Measurements from ENCODE around the gene SMCO3. TPM values are rescaled to one million over a fixed set of nuclear protein-coding genes. Genes with fewer than 3 reads are reported as not detected.

Gene SMCO3
- total RNA-seq, 4 donors from 2014 or later, result 1.2 to 10.5 (median 6.2) TPM

- Histone ChIP-seq H3K4me1 (peaks cover 0 to 14% (median 0%) of the 10 kb centered on the region in 4 donors), H3K36me3 (peaks cover 0 to 52% (median 12%) of the 10 kb centered on the region in 3 donors)
- no peak for DNase-seq (ENCODE audit: low spot score in 2 of 2)
Measured at GRCh38 chr12:14784471-14784870, 29.5 kb downstream of the SMCO3 start.

GRCh38 chr12:14782756-14783155 is 31.2 kb downstream of the SMCO3 start:
- H3K36me3 ChIP-seq, result peaks cover 0 to 35% (median 0%) of the 10 kb centered on the region in 3 donors
- no peak for TF ChIP-seq POLR2A (IDR thresholded peaks at IDR 0.05)
- TF ChIP-seq EP300 (IDR thresholded peaks at IDR 0.05), result no peak
- H3K27me3 ChIP-seq, result no peaks in the 10 kb centered on the region
- DNase-seq (ENCODE audit: low spot score in 2 of 2), result no peak
- H3K27ac ChIP-seq, result no peak overlapping the region
- H3K4me3 ChIP-seq, result no peak overlapping the region
- H3K9me3 ChIP-seq, result no peaks in the 10 kb centered on the region
- peaks cover 0 to 21% (median 0%) of the 10 kb centered on the region in 4 donors for H3K4me1 ChIP-seq

More at GRCh38 chr12:14784471-14784870, 29.5 kb downstream of the SMCO3 start:
- no peak overlapping the region for H3K4me3 ChIP-seq
- no peak overlapping the region for H3K27ac ChIP-seq
- 81 to 83% methylated on average over 2 of the region's 2 CpGs for WGBS, 2 donors
- no peaks in the 10 kb centered on the region for H3K27me3 ChIP-seq
- H3K9me3 ChIP-seq, result no peaks in the 10 kb centered on the region
- TF ChIP-seq POLR2A (IDR thresholded peaks at IDR 0.05), result no peak
- TF ChIP-seq CTCF (IDR thresholded peaks at IDR 0.05), result no peak
- TF ChIP-seq EP300 (IDR thresholded peaks at IDR 0.05), result no peak

GRCh38 chr12:14781563-14781962 is 32.4 kb downstream of the SMCO3 start:
- no peak for DNase-seq (ENCODE audit: low spot score in 2 of 2)
- TF ChIP-seq CTCF (IDR thresholded peaks at IDR 0.05), result no peak
- no peak for TF ChIP-seq POLR2A (IDR thresholded peaks at IDR 0.05)
- 74 to 83% methylated on average over 2 of the region's 2 CpGs for WGBS, 2 donors
- H3K4me1 ChIP-seq, result peaks cover 0 to 33% (median 0%) of the 10 kb centered on the region in 4 donors
- no peak overlapping the region for H3K27ac ChIP-seq
- peaks cover 0 to 23% (median 0%) of the 10 kb centered on the region in 3 donors for H3K36me3 ChIP-seq
- no peaks in the 10 kb centered on the region for H3K9me3 ChIP-seq
- no peak overlapping the region for H3K4me3 ChIP-seq
- no peaks in the 10 kb centered on the region for H3K27me3 ChIP-seq

GRCh38 chr12:14780859-14781258 is 33.1 kb downstream of the SMCO3 start:
- peak overlapping the region in 2 of 4 donors; percentile 26 to 35 for H3K27ac ChIP-seq
- peak overlapping the region in 1 of 4 donors; percentile 20 for H3K4me3 ChIP-seq
- no peaks in the 10 kb centered on the region for H3K9me3 ChIP-seq
- no peak for DNase-seq (ENCODE audit: low spot score in 2 of 2)
- 78 to 92% methylated on average over 3 of the region's 3 CpGs for WGBS, 2 donors
- no peak for TF ChIP-seq EP300 (IDR thresholded peaks at IDR 0.05)
- no peak for TF ChIP-seq CTCF (IDR thresholded peaks at IDR 0.05)
- no peak for TF ChIP-seq POLR2A (IDR thresholded peaks at IDR 0.05)
- H3K4me1 ChIP-seq, result peaks cover 0 to 40% (median 3%) of the 10 kb centered on the region in 4 donors
- H3K27me3 ChIP-seq, result no peaks in the 10 kb centered on the region
- H3K36me3 ChIP-seq, result peaks cover 0 to 17% (median 0%) of the 10 kb centered on the region in 3 donors

GRCh38 chr12:14779834-14780233 is 34.1 kb downstream of the SMCO3 start:
- Histone ChIP-seq H3K9me3 (no peaks in the 10 kb centered on the region), H3K4me3 (no peak overlapping the region), H3K36me3 (peaks cover 0 to 10% (median 0%) of the 10 kb centered on the region in 3 donors), H3K27me3 (no peaks in the 10 kb centered on the region), H3K4me1 (peaks cover 0 to 44% (median 4%) of the 10 kb centered on the region in 4 donors), H3K27ac (peak overlapping the region in 1 of 4 donors; percentile 35)
- no peak for DNase-seq (ENCODE audit: low spot score in 2 of 2)
- 60 to 78% methylated on average over 2 of the region's 2 CpGs for WGBS, 2 donors
- TF ChIP-seq CTCF (IDR thresholded peaks at IDR 0.05), result no peak
- TF ChIP-seq POLR2A (IDR thresholded peaks at IDR 0.05), result no peak
- TF ChIP-seq EP300 (IDR thresholded peaks at IDR 0.05), result no peak

Data from tibial nerve (tissue), 4 donors.